ENCODE measurements around the gene NEMF. TPM values are rescaled to one million over a fixed set of nuclear protein-coding genes. Genes with fewer than 3 reads are reported as not detected.

Gene NEMF
- total RNA-seq, 3 donors from 2014 or later: 86.9 to 132 (median 125) TPM

- Histone ChIP-seq H3K4me3 (peak overlapping the region; percentile 90 to 98 (median 92)), H3K4me1 (peaks cover 0 to 24% of the 10 kb centered on the region in 2 donors), H3K36me3 (no peaks in the 10 kb centered on the region), H3K27me3 (no peaks in the 10 kb centered on the region), H3K9me3 (no peaks in the 10 kb centered on the region), H3K27ac (peak overlapping the region; percentile 99)
- TF ChIP-seq POLR2A (IDR thresholded peaks at IDR 0.05): no peak
- TF ChIP-seq CTCF (IDR thresholded peaks at IDR 0.05): no peak
- no peak for TF ChIP-seq POLR2AphosphoS5 (IDR thresholded peaks at IDR 0.05)
- intact Hi-C loops (cut with DNase I; ENCODE audit: low total_unique reads): loop anchor here (10.0 kb wide), 1 partner anchor 111 kb away; no protein-coding TSS in a partner anchor
- peak; percentile 49 to 58 for DNase-seq (ENCODE audit: low spot score in 2 of 2)
Measured at GRCh38 chr14:49893309-49894213, 41.0 kb upstream of the NEMF start.

- Histone ChIP-seq H3K4me3 (peak within 1 kb of the TSS; percentile 90 to 98 (median 92)), H3K27me3 (no peaks in the 10 kb centered on the region), H3K27ac (peak within 1 kb of the TSS; percentile 99), H3K9me3 (no peaks in the 10 kb centered on the region), H3K36me3 (no peaks in the 10 kb centered on the region), H3K4me1 (peaks cover 0 to 18% of the 10 kb centered on the region in 2 donors)
- TF ChIP-seq CTCF (IDR thresholded peaks at IDR 0.05) (peak in 2 of 3 donors; percentile 8 to 14), POLR2A (IDR thresholded peaks at IDR 0.05) (peak; percentile 80), POLR2AphosphoS5 (IDR thresholded peaks at IDR 0.05) (peak; percentile 78 to 97 (median 92))
- intact Hi-C loops (cut with DNase I; ENCODE audit: low total_unique reads): loop anchor here (10.0 kb wide), 1 partner anchor 112 kb away; no protein-coding TSS in a partner anchor
- peak; percentile 97 to 99 for DNase-seq (ENCODE audit: low spot score in 2 of 2)
Measured at GRCh38 chr14:49892636-49893308, 40.2 kb upstream of the NEMF start, which contains the start of gene ARF6. Gene ARF6 (plus strand): TSS chr14:49893082. CDS start chr14:49893737, 655 bp downstream.

DNA sequence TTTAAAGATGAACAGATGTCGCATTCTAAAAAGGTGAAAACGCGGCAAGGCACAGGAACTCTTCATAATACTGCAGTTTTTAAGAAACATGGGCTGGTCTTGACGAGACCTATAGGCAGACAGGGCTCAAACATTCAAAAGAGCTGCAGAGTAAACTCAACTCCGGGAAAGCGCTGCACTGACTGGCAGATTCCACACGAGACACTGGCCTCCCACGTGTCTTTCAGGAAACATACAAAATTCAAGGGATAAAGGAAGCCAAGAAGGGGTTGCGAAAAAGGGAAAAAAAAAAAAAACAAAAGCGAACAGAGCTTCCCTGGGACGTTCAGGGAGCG is 39.7 kb upstream of the NEMF start:
- intact Hi-C loops (cut with DNase I; ENCODE audit: low total_unique reads): loop anchor here (10.0 kb wide), 1 partner anchor 113 kb away; no protein-coding TSS in a partner anchor
- Histone ChIP-seq H3K9me3 (no peaks in the 10 kb centered on the region), H3K4me3 (peak overlapping the region; percentile 90 to 98 (median 92)), H3K36me3 (no peaks in the 10 kb centered on the region), H3K27ac (peak overlapping the region; percentile 99), H3K27me3 (no peaks in the 10 kb centered on the region), H3K4me1 (peaks cover 0 to 18% of the 10 kb centered on the region in 2 donors)
- no peak for TF ChIP-seq POLR2AphosphoS5 (IDR thresholded peaks at IDR 0.05)
- TF ChIP-seq CTCF (IDR thresholded peaks at IDR 0.05): peak in 1 of 3 donors; percentile 31
- TF ChIP-seq POLR2A (IDR thresholded peaks at IDR 0.05): no peak
- DNase-seq (ENCODE audit: low spot score in 2 of 2): peak; percentile 65 to 75

GRCh38 chr14:49888293-49888692 is 35.7 kb upstream of the NEMF start:
- no peaks in the 10 kb centered on the region for H3K36me3 ChIP-seq
- TF ChIP-seq CTCF (IDR thresholded peaks at IDR 0.05): no peak
- no peak for TF ChIP-seq POLR2AphosphoS5 (IDR thresholded peaks at IDR 0.05)
- no peak for TF ChIP-seq POLR2A (IDR thresholded peaks at IDR 0.05)
- H3K4me1 ChIP-seq: no peaks in the 10 kb centered on the region
- H3K27me3 ChIP-seq: no peaks in the 10 kb centered on the region
- H3K4me3 ChIP-seq: no peak overlapping the region
- intact Hi-C loops (cut with DNase I; ENCODE audit: low total_unique reads): loop anchor here (10.0 kb wide), 1 partner anchor 217 kb away; no protein-coding TSS in a partner anchor
- DNase-seq (ENCODE audit: low spot score in 2 of 2): no peak
- H3K9me3 ChIP-seq: no peaks in the 10 kb centered on the region
- H3K27ac ChIP-seq: no peak overlapping the region
